Natural killer cell (primary cell): Measurements from ENCODE around the gene GPR173. TPM values are rescaled to one million over a fixed set of nuclear protein-coding genes. Genes with fewer than 3 reads are reported as not detected.
A peak's percentile ranks its signal among the peaks of the same experiment; 100 is the strongest.

Source experiments
- ATAC-seq, 3 donors: fragments of 150-1000 bp in 2 of 3; fragments of 200-7000 bp in 1 of 3; cut with Tn5 transposase; 1 replicate in 1 of 3; 2 replicates in 2 of 3; pipeline ENCODE4 v1.10.0; 2021; ENCODE audit warnings: mild to moderate bottlenecking in 2 of 3, moderate library complexity in 2 of 3
- DNase-seq, 2 donors: peaks; one replicate each; pipeline versions ENCODE4 v3.0.0 to v3.0.0-alpha.2; 2013 to 2021; ENCODE audit warnings: mixed read lengths in 1 of 2
- H3K27ac ChIP-seq: one replicate; pipeline ENCODE4 v1.5.1; 2013; ENCODE audit warnings: mild to moderate bottlenecking, low read length
- H3K27me3 ChIP-seq: one replicate; pipeline ENCODE4 v1.6.1; 2013; ENCODE audit warnings: low read length; ENCODE audit not compliant: control insufficient read depth, insufficient read depth
- H3K36me3 ChIP-seq: one replicate; pipeline ENCODE4 v1.6.1; 2013; ENCODE audit warnings: low read length; ENCODE audit not compliant: control insufficient read depth, insufficient read depth
- H3K4me1 ChIP-seq: one replicate; pipeline ENCODE4 v1.6.1; 2013; ENCODE audit warnings: low read length; ENCODE audit not compliant: control insufficient read depth, insufficient read depth
- H3K4me3 ChIP-seq: one replicate; pipeline ENCODE4 v1.5.1; 2013; ENCODE audit warnings: low read length
- H3K9me3 ChIP-seq: one replicate; pipeline ENCODE4 v1.6.1; 2013; ENCODE audit warnings: low read length; ENCODE audit not compliant: control insufficient read depth, insufficient read depth
- H3K27ac Mint-ChIP-seq, 2 donors: one replicate each; pipeline ENCODE4 v1.8.0; 2022; ENCODE audit warnings: mild to moderate bottlenecking in 2 of 2, mixed read lengths in 2 of 2, moderate library complexity in 1 of 2
- H3K27me3 Mint-ChIP-seq, 2 donors: one replicate each; pipeline ENCODE4 v1.8.0; 2022; ENCODE audit warnings: low read depth in 2 of 2, mixed read lengths in 2 of 2
- H3K36me3 Mint-ChIP-seq: one replicate; pipeline ENCODE4 v1.8.0; 2022; ENCODE audit warnings: mixed read lengths
- H3K4me1 Mint-ChIP-seq, 2 donors: one replicate each; pipeline ENCODE4 v1.8.0; 2022; ENCODE audit warnings: mixed read lengths in 2 of 2
- H3K4me3 Mint-ChIP-seq: one replicate; pipeline ENCODE4 v1.8.0; 2022; ENCODE audit warnings: mild to moderate bottlenecking, moderate library complexity, mixed read lengths
- H3K9me3 Mint-ChIP-seq, 2 donors: one replicate each; pipeline ENCODE4 v1.8.0; 2022; ENCODE audit warnings: mixed read lengths in 2 of 2
- WGBS: methylation state at CpG from one replicate; pipeline ENCODE4 v1.1.7; 2013; ENCODE audit warnings: missing lambda C conversion rate; ENCODE audit not compliant: insufficient coverage; 5-methylcytosine and 5-hydroxymethylcytosine counted together
- intact Hi-C: fragments of 100-400 bp; cut with micrococcal nuclease; formaldehyde crosslinking; loops from one replicate; pipeline ENCODE4 v1.14.2; 2022
- total RNA-seq, 4 donors: library from RNA; stranded (reverse); fragments of 120-200 nt in 1 of 4; gene quantifications; one replicate each; pipeline versions ENCODE4 v1.2.3 to v1.2.4, GENCODE V29; 2013 to 2022
- TF ChIP-seq, protein P1 (sequence below): fragments of 200-600 bp; IDR thresholded peaks from one replicate; pipeline ENCODE4 v1.8.0; 2022; ENCODE audit warnings: antibody characterized with exemption

The GPR173 gene
- total RNA-seq, 3 donors from 2014 or later (not counting 1 experiment from before 2014, with no cell fraction given): 0.48 TPM; not detected in 2

GRCh38 chrX:53088136-53088974 is 39.8 kb downstream of the GPR173 start:
- TF ChIP-seq, protein P1, sequence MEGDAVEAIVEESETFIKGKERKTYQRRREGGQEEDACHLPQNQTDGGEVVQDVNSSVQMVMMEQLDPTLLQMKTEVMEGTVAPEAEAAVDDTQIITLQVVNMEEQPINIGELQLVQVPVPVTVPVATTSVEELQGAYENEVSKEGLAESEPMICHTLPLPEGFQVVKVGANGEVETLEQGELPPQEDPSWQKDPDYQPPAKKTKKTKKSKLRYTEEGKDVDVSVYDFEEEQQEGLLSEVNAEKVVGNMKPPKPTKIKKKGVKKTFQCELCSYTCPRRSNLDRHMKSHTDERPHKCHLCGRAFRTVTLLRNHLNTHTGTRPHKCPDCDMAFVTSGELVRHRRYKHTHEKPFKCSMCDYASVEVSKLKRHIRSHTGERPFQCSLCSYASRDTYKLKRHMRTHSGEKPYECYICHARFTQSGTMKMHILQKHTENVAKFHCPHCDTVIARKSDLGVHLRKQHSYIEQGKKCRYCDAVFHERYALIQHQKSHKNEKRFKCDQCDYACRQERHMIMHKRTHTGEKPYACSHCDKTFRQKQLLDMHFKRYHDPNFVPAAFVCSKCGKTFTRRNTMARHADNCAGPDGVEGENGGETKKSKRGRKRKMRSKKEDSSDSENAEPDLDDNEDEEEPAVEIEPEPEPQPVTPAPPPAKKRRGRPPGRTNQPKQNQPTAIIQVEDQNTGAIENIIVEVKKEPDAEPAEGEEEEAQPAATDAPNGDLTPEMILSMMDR: no peak
- 37% methylated on average over 48 of the region's 51 CpGs for WGBS
- Mint-ChIP-seq H3K27me3 (no peaks in the 10 kb centered on the region), H3K36me3 (no peaks in the 10 kb centered on the region), H3K4me3 (peak overlapping the region; percentile 91), H3K27ac (peak overlapping the region; percentile 87 to 92), H3K9me3 (no peaks in the 10 kb centered on the region), H3K4me1 (peaks cover 14 to 34% of the 10 kb centered on the region in 2 donors)
- Histone ChIP-seq H3K4me3 (peak overlapping the region; percentile 37), H3K36me3 (peaks cover 8% of the 10 kb centered on the region), H3K27ac (peak overlapping the region; percentile 77), H3K4me1 (peaks cover 17% of the 10 kb centered on the region), H3K27me3 (no peaks in the 10 kb centered on the region), H3K9me3 (no peaks in the 10 kb centered on the region)
- DNase-seq (peak; percentile 57 to 92), ATAC-seq (peak; percentile 38 to 60 (median 58))
- intact Hi-C loops: loop anchor here (5.0 to 10.0 kb wide), 2 partner anchors 139 to 596 kb away; partner anchors contain the start of genes HUWE1 and KDM5C

DNA sequence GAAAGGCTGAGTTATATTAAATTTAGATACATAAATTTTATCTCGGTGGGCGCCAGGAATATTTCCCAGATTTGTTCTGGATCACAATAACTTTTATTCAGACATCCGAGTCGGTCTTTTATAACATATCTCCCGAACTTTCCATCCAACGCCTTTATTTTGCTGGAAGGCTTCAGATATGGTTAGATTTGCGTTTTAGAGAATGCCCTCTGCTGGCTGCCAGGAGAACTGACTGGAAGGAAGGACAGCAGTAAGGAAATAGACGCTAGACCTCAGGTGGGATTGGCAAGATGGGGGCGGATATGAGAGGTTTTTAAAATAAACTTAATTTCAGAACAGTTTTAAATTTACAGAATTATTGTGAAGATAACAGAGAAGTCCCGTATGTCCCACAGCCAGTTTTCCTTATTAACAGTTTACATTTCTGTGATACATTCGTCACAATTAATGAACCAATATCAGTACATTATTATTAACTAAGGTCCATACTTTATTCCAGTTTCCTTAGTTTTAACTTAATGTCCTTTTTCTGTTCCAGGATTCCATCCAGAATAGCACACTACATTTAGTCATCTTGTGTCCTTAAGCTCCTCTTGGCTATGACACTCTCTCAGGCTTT is 40.7 kb downstream of the GPR173 start:
- TF ChIP-seq, protein P1: peak; percentile 59
- H3K4me1 Mint-ChIP-seq: peaks cover 10 to 26% of the 10 kb centered on the region in 2 donors
- H3K4me1 ChIP-seq: peaks cover 15% of the 10 kb centered on the region
- peak overlapping the region; percentile 37 for H3K4me3 ChIP-seq
- no peaks in the 10 kb centered on the region for H3K27me3 Mint-ChIP-seq
- H3K9me3 Mint-ChIP-seq: no peaks in the 10 kb centered on the region
- H3K9me3 ChIP-seq: no peaks in the 10 kb centered on the region
- ATAC-seq (no peak), DNase-seq (peak in 1 of 2 donors; percentile 77)
- peak overlapping the region; percentile 77 for H3K27ac ChIP-seq
- H3K36me3 Mint-ChIP-seq: no peaks in the 10 kb centered on the region
- H3K27me3 ChIP-seq: no peaks in the 10 kb centered on the region
- 23% methylated on average over 5 of the region's 11 CpGs for WGBS
- peak overlapping the region; percentile 87 to 92 for H3K27ac Mint-ChIP-seq
- H3K4me3 Mint-ChIP-seq: peak overlapping the region; percentile 91
- H3K36me3 ChIP-seq: peaks cover 8% of the 10 kb centered on the region
- intact Hi-C loops: loop anchor here (1.0 to 10.0 kb wide), 3 partner anchors 18 to 595 kb away; partner anchors contain the start of genes HUWE1 and KDM5C

GRCh38 chrX:53089925-53090324 is 41.3 kb downstream of the GPR173 start:
- Histone ChIP-seq H3K4me3 (no peak overlapping the region), H3K27me3 (no peaks in the 10 kb centered on the region), H3K9me3 (no peaks in the 10 kb centered on the region), H3K4me1 (peaks cover 21% of the 10 kb centered on the region), H3K36me3 (peaks cover 8% of the 10 kb centered on the region), H3K27ac (no peak overlapping the region)
- H3K9me3 Mint-ChIP-seq: no peaks in the 10 kb centered on the region
- no peak overlapping the region for H3K4me3 Mint-ChIP-seq
- ATAC-seq (no peak), DNase-seq (no peak)
- no peaks in the 10 kb centered on the region for H3K27me3 Mint-ChIP-seq
- H3K27ac Mint-ChIP-seq: no peak overlapping the region
- TF ChIP-seq, protein P1: no peak
- H3K36me3 Mint-ChIP-seq: no peaks in the 10 kb centered on the region
- 80% methylated on average over 1 of the region's 2 CpGs for WGBS
- intact Hi-C loops: loop anchor here (1.0 to 10.0 kb wide), 3 partner anchors 19 to 595 kb away; partner anchors contain the start of genes HUWE1 and KDM5C
- peaks cover 15 to 30% of the 10 kb centered on the region in 2 donors for H3K4me1 Mint-ChIP-seq
